ENCODE results near the gene SUSD1.

- TF ChIP-seq CTCF (conservative IDR thresholded peaks at IDR 0.05; ENCODE audit: low read length) (no peak), EZH2phosphoT487 (IDR thresholded peaks at IDR 0.05; ENCODE audit: borderline replicate concordance, low read depth, low read length) (no peak)
Measured at GRCh38 chr9:112011051-112011620, 164.0 kb downstream of the SUSD1 start.
